ENCODE measurements around the gene MUC5B. TPM values are rescaled to one million over a fixed set of nuclear protein-coding genes. Genes with fewer than 3 reads are reported as not detected.
"Not testable (repeated sequence)": the region's sequence is repeated elsewhere in the genome, so short reads cannot be mapped to it uniquely, and the experiment has no call there.

The MUC5B gene
- total RNA-seq, 1 experiment from 2014 or later: 24.3 TPM

DNA sequence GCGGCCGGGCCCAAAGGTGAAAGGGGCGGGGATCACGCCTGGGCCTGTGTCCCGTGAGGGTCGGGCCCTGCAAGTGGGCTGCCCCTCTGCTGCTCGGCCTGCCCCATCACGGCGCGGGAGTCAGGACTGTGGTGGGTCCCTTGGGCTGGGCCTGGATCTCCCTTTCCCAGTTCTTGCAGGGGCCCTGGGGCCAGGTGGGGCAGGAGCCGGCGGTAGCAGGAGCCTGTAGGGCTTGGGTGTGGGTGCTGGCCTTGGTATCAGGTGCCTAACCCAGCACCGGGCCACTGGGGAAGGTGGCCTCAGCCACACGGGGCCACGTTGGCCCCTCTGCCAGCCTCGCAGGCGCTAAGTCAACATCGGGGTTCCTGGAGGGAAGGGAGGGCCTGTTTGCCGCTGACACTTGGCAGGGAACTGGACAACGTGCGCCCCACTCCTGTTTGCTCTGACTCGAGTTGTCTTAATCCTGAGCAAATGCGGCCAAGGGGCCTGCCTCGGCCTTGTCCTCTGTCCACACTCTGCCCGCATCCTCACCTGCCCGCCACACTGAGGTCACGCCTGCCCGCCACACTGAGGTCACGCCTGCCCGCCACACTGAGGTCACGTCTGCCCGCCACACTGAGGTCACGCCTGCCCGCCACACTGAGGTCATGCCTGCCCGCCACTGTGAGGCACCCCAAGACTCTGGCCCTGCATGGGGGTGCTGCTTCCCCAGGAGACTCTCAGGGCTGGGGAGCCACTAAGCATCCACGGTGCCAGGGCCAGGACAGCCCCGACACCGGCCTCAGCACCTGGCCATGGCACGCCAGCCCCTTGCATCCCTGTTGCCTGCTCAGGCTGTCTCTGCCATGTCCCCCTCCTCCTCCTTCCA is 14.2 kb upstream of the MUC5B start:
- BruUV-seq (replicated peaks): no TSS peak
- H3K4me2 ChIP-seq (ENCODE audit: low read length): no peak overlapping the region
- POLR2A ChIA-PET (ENCODE audit: unreplicated experiment): no interaction called here
- ATAC-seq (no peak), DNase-seq (no peak)
- TF ChIP-seq EZH2phosphoT487 (IDR thresholded peaks at IDR 0.05; ENCODE audit: borderline replicate concordance, low read length) (no peak), EZH2 (IDR thresholded peaks at IDR 0.05; ENCODE audit: low read length, unreplicated experiment) (no peak)
- TF ChIP-seq, protein P1, sequence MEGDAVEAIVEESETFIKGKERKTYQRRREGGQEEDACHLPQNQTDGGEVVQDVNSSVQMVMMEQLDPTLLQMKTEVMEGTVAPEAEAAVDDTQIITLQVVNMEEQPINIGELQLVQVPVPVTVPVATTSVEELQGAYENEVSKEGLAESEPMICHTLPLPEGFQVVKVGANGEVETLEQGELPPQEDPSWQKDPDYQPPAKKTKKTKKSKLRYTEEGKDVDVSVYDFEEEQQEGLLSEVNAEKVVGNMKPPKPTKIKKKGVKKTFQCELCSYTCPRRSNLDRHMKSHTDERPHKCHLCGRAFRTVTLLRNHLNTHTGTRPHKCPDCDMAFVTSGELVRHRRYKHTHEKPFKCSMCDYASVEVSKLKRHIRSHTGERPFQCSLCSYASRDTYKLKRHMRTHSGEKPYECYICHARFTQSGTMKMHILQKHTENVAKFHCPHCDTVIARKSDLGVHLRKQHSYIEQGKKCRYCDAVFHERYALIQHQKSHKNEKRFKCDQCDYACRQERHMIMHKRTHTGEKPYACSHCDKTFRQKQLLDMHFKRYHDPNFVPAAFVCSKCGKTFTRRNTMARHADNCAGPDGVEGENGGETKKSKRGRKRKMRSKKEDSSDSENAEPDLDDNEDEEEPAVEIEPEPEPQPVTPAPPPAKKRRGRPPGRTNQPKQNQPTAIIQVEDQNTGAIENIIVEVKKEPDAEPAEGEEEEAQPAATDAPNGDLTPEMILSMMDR (conservative IDR thresholded peaks at IDR 0.05; ENCODE audit: low read depth, low read length): no peak
- intact Hi-C loops (cut with micrococcal nuclease): no loop called here
- no peaks in the 10 kb centered on the region for H3K27me3 ChIP-seq (ENCODE audit: low read length)
- H2AFZ ChIP-seq (ENCODE audit: low read length): no peak overlapping the region
- H3K27ac ChIP-seq (ENCODE audit: low read length): no peak overlapping the region
- H3F3A ChIP-seq (ENCODE audit: low read length, unreplicated experiment): no peaks in the 10 kb centered on the region
- CTCF ChIA-PET: no interaction called here
- H3K4me3 ChIP-seq (ENCODE audit: low read length): no peak overlapping the region
- H3K79me2 ChIP-seq (ENCODE audit: low read length): no peaks in the 10 kb centered on the region
- peaks cover 5% of the 10 kb centered on the region; the same call in 1 of the 2 replicates for H3K9me3 ChIP-seq (ENCODE audit: low read length)
- no peaks in the 10 kb centered on the region for H3K36me3 ChIP-seq (ENCODE audit: low read depth, low read length)
- no peak overlapping the region for H3K9ac ChIP-seq (ENCODE audit: low read length)
- H3K9me2 ChIP-seq (replicated peaks; ENCODE audit: low read length): no peaks in the 10 kb centered on the region
- no peaks in the 10 kb centered on the region for H4K20me1 ChIP-seq (ENCODE audit: low read length)
- H3K4me1 ChIP-seq (ENCODE audit: insufficient read depth, low read length): peaks cover 8% of the 10 kb centered on the region

DNA sequence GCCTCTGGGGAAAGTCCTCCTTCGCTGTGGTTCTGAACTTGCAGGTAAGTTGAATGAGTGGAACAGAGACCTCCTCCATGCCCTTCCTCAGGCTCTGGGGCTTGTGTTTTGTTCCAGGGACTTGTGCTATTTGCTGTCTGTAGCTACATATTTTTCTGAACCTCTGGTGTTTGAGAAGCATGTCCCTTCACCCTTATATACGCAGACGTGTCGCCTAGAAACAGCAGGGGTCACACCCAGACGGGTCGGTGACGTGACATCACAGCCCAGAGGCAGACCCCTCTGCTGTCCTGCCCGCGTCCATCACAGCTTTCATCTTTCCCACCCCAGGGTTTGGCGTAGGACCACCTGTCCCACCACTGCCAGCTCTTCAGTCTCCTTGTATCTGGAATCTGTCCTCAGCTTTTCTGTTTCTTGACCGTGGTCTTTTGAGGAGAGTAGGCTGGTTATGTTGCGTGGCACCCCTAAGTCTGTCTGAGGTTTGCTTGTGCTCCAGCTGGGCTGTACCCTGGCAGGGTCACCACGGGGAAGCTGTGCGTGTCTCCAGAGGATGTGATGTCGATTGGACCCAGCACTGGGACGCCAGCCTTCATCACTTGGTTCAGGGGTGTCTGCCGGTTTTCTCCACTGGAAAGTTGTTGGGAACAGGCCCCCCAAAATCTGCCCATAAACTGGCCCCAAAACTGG is 13.4 kb upstream of the MUC5B start:
- ChIA-PET CTCF (no interaction called here), POLR2A (ENCODE audit: unreplicated experiment) (no interaction called here)
- ATAC-seq (no peak), DNase-seq (no peak)
- no TSS peak for BruUV-seq (replicated peaks)
- TF ChIP-seq EZH2phosphoT487 (IDR thresholded peaks at IDR 0.05; ENCODE audit: borderline replicate concordance, low read length) (no peak), EZH2 (IDR thresholded peaks at IDR 0.05; ENCODE audit: low read length, unreplicated experiment) (no peak)
- TF ChIP-seq, protein P1 (conservative IDR thresholded peaks at IDR 0.05; ENCODE audit: low read depth, low read length): no peak
- no peaks in the 10 kb centered on the region for H3K79me2 ChIP-seq (ENCODE audit: low read length)
- no peaks in the 10 kb centered on the region for H3K27me3 ChIP-seq (ENCODE audit: low read length)
- H3K4me1 ChIP-seq (ENCODE audit: insufficient read depth, low read length): no peaks in the 10 kb centered on the region
- no peaks in the 10 kb centered on the region for H3K36me3 ChIP-seq (ENCODE audit: low read depth, low read length)
- no peak overlapping the region for H3K4me3 ChIP-seq (ENCODE audit: low read length)
- H3K9me3 ChIP-seq (ENCODE audit: low read length): peaks cover 5% of the 10 kb centered on the region; the same call in 1 of the 2 replicates
- H3K9ac ChIP-seq (ENCODE audit: low read length): no peak overlapping the region
- H3K4me2 ChIP-seq (ENCODE audit: low read length): no peak overlapping the region
- no peak overlapping the region for H3K27ac ChIP-seq (ENCODE audit: low read length)
- H2AFZ ChIP-seq (ENCODE audit: low read length): no peak overlapping the region
- no peaks in the 10 kb centered on the region for H3F3A ChIP-seq (ENCODE audit: low read length, unreplicated experiment)
- H4K20me1 ChIP-seq (ENCODE audit: low read length): no peaks in the 10 kb centered on the region
- H3K9me2 ChIP-seq (replicated peaks; ENCODE audit: low read length): no peaks in the 10 kb centered on the region
- intact Hi-C loops (cut with micrococcal nuclease): no loop called here

DNA sequence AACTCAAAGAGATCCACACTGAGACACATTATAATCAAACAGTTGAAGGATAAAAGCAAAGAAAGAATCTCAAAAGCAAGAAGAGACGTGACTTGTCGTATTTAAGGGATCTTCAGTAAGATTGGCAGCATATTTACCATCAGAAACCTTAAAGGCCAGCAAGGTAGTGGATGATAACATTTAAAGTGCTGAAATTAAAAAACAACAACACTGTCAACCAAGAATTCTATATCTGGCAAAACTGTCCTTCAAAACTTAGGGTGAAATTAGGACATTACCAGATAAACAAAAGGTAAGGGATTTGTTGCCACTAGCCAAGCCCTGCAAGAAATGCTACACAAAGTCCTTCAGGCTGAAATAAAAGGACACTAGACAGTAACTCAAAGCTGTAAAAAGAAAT is 11.0 kb upstream of the MUC5B start:
- BruUV-seq (replicated peaks): no TSS peak
- H3K27me3 ChIP-seq (ENCODE audit: low read length): no peaks in the 10 kb centered on the region
- H3K27ac ChIP-seq (ENCODE audit: low read length): no peak overlapping the region
- ChIA-PET POLR2A (ENCODE audit: unreplicated experiment) (no interaction called here), CTCF (no interaction called here)
- no peak overlapping the region for H3K9ac ChIP-seq (ENCODE audit: low read length)
- no peaks in the 10 kb centered on the region for H3K36me3 ChIP-seq (ENCODE audit: low read depth, low read length)
- H2AFZ ChIP-seq (ENCODE audit: low read length): no peak overlapping the region
- no peaks in the 10 kb centered on the region for H3K9me2 ChIP-seq (replicated peaks; ENCODE audit: low read length)
- TF ChIP-seq EZH2 (IDR thresholded peaks at IDR 0.05; ENCODE audit: low read length, unreplicated experiment) (no peak), EZH2phosphoT487 (IDR thresholded peaks at IDR 0.05; ENCODE audit: borderline replicate concordance, low read length) (no peak)
- TF ChIP-seq, protein P1 (conservative IDR thresholded peaks at IDR 0.05; ENCODE audit: low read depth, low read length): no peak
- intact Hi-C loops (cut with micrococcal nuclease): no loop called here
- ATAC-seq (no peak), DNase-seq (no peak)
- no peak overlapping the region for H3K4me3 ChIP-seq (ENCODE audit: low read length)
- no peaks in the 10 kb centered on the region for H4K20me1 ChIP-seq (ENCODE audit: low read length)
- no peak overlapping the region for H3K4me2 ChIP-seq (ENCODE audit: low read length)
- H3K79me2 ChIP-seq (ENCODE audit: low read length): no peaks in the 10 kb centered on the region
- H3F3A ChIP-seq (ENCODE audit: low read length, unreplicated experiment): no peaks in the 10 kb centered on the region
- no peaks in the 10 kb centered on the region for H3K4me1 ChIP-seq (ENCODE audit: insufficient read depth, low read length)
- H3K9me3 ChIP-seq (ENCODE audit: low read length): peaks cover 5% of the 10 kb centered on the region; the same call in 1 of the 2 replicates

DNA sequence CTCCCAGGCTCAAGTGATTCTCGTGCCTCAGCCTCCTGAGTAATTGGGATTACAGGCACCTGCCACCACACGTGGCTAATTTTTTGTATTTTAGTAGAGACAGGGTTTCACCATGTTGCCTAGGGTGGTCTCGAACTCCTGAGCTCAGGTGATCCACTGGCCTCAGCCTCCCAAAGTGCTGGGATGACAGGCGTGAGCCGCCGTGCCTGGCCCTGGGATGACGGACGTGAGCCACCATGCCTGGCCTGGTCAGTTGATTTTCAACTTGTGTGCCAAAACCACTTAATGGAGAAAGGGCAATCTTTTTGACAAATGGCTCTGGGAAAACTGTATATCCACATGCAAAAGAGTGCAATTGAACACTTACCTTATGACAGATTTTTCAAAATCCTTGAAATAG is 7.0 kb upstream of the MUC5B start:
- H3K4me2 ChIP-seq (ENCODE audit: low read length); H3K36me3 ChIP-seq (ENCODE audit: low read depth, low read length); ATAC-seq; CTCF ChIA-PET; H3K27me3 ChIP-seq (ENCODE audit: low read length); BruUV-seq (replicated peaks); POLR2A ChIA-PET (ENCODE audit: unreplicated experiment); H3F3A ChIP-seq (ENCODE audit: low read length, unreplicated experiment); DNase-seq; intact Hi-C loops (cut with micrococcal nuclease); H3K27ac ChIP-seq (ENCODE audit: low read length); H2AFZ ChIP-seq (ENCODE audit: low read length); H3K9me2 ChIP-seq (replicated peaks; ENCODE audit: low read length); H3K9ac ChIP-seq (ENCODE audit: low read length); H3K4me3 ChIP-seq (ENCODE audit: low read length); H3K79me2 ChIP-seq (ENCODE audit: low read length); H3K9me3 ChIP-seq (ENCODE audit: low read length); H4K20me1 ChIP-seq (ENCODE audit: low read length): not testable (repeated sequence)
- H3K4me1 ChIP-seq (ENCODE audit: insufficient read depth, low read length): peaks cover 12% of the 10 kb centered on the region

All from PC-3 (cell line).